HCT116 (cell line): ENCODE measurements around the gene EIPR1. TPM values are rescaled to one million over a fixed set of nuclear protein-coding genes. Genes with fewer than 3 reads are reported as not detected.

Experiments used
- ATAC-seq: fragments of 200-7000 bp; cut with Tn5 transposase; 2 replicates; pipeline ENCODE4 v1.9.1; 2020; ENCODE audit warnings: mild to moderate bottlenecking, moderate library complexity
- BruUV-seq: library from RNA; stranded (reverse); fragments of 400-500 nt; replicated peaks from 2 replicates; lab custom pipeline; 2021; lab: Mats Ljungman, UMichigan
- CTCF ChIA-PET: fragments of 300-600 bp; sonication (Branson Sonifier 250); formaldehyde crosslinking; loops from one replicate; lab custom pipeline; 2021; ENCODE audit warnings: antibody characterized with exemption; lab: Charles Lee
- POLR2A ChIA-PET: fragments of 300-600, 350-600 bp; sonication (Branson Sonifier 250); formaldehyde crosslinking; loops from one replicate; lab custom pipeline; 2021; ENCODE audit warnings: antibody characterized with exemption; lab: Charles Lee
- RAD21 ChIA-PET, 2 experiments: fragments of 300-600 bp; sonication (Branson Sonifier 250); formaldehyde crosslinking; loops; one replicate each; lab custom pipeline; 2023; ENCODE audit warnings: low total read pairs in 2 of 2; ENCODE audit not compliant: uncharacterized antibody in 2 of 2, unreplicated experiment in 2 of 2, low non-redundant PET in 1 of 2; lab: Charles Lee
- DNase-seq: peaks from one replicate; pipeline ENCODE4 v3.0.0-alpha.2; 2010; ENCODE audit warnings: low read depth, low spot score
- H2AFZ ChIP-seq: fragments of 200-600 bp; shearing (Covaris generic), sonication (generic); 2 replicates; pipeline ENCODE4 v1.6.1; 2017; ENCODE audit warnings: low read depth, mixed run types, mixed read lengths, antibody characterized with exemption, low read length; ENCODE audit not compliant: poor library complexity, severe bottlenecking
- H3K27ac ChIP-seq: 2 replicates; pipeline ENCODE4 v1.5.1; 2012; ENCODE audit warnings: low read depth, low read length
- H3K27me3 ChIP-seq: fragments of 200-600 bp; sonication (generic); 2 replicates; pipeline ENCODE4 v1.6.1; 2016; ENCODE audit warnings: mixed run types, low read length, mixed read lengths; ENCODE audit not compliant: insufficient read depth
- H3K36me3 ChIP-seq, 2 experiments: fragments of 200-500 bp in 1 of 2; fragments of 200-600 bp in 1 of 2; sonication (Bioruptor generic) in 1 of 2; sonication (generic) in 1 of 2; 2 replicates each; pipeline versions ENCODE4 v1.5.1 to v1.6.1; 2014 to 2016; ENCODE audit warnings: low read length in 2 of 2, inconsistent platforms in 1 of 2, mixed read lengths in 1 of 2, mixed run types in 1 of 2; ENCODE audit not compliant: insufficient read depth in 2 of 2, control insufficient read depth in 1 of 2
- H3K4me1 ChIP-seq, 2 experiments: fragments of 200-600 bp in 1 of 2; sonication (generic) in 1 of 2; 2 replicates each; pipeline versions ENCODE4 v1.5.1 to v1.6.1; 2012 to 2017; ENCODE audit warnings: low read length in 2 of 2, inconsistent platforms in 1 of 2, mild to moderate bottlenecking in 1 of 2, mixed read lengths in 1 of 2, mixed run types in 1 of 2, moderate library complexity in 1 of 2; ENCODE audit not compliant: insufficient read depth in 2 of 2, control insufficient read depth in 1 of 2
- H3K4me2 ChIP-seq: fragments of 200-600 bp; sonication (generic); 2 replicates; pipeline ENCODE4 v1.6.1; 2017; ENCODE audit warnings: mixed run types, low read length, mixed read lengths
- H3K4me3 ChIP-seq, 2 experiments: fragments of 200-600 bp in 1 of 2; sonication (generic) in 1 of 2; replicated peaks in 1 of 2; 2 replicates each; pipeline ENCODE4 v1.5.1; 2011 to 2016; ENCODE audit warnings: low read length in 2 of 2, control low read depth in 1 of 2, low read depth in 1 of 2, mild to moderate bottlenecking in 1 of 2, mixed read lengths in 1 of 2, mixed run types in 1 of 2
- H3K79me2 ChIP-seq: fragments of 200-600 bp; sonication (generic); 2 replicates; pipeline ENCODE4 v1.6.1; 2017; ENCODE audit warnings: mild to moderate bottlenecking, mixed run types, low read length, moderate library complexity, mixed read lengths; ENCODE audit not compliant: insufficient read depth
- H3K9ac ChIP-seq: fragments of 200-600 bp; sonication (generic); 2 replicates; pipeline ENCODE4 v1.6.1; 2016; ENCODE audit warnings: low read length, mixed read lengths
- H3K9me2 ChIP-seq: fragments of 200-600 bp; sonication (generic), shearing (Covaris generic); 2 replicates; pipeline ENCODE4 v1.6.1; 2017; ENCODE audit warnings: mixed run types, mild to moderate bottlenecking, moderate library complexity; ENCODE audit not compliant: insufficient read depth
- H3K9me3 ChIP-seq, 2 experiments: fragments of 200-500 bp in 1 of 2; fragments of 200-600 bp in 1 of 2; sonication (Bioruptor generic) in 1 of 2; sonication (generic) in 1 of 2; 2 replicates each; pipeline ENCODE4 v1.6.1; 2014 to 2017; ENCODE audit warnings: low read length in 2 of 2, mixed read lengths in 2 of 2, inconsistent platforms in 1 of 2, low read depth in 1 of 2, mild to moderate bottlenecking in 1 of 2, mixed run types in 1 of 2, moderate library complexity in 1 of 2; ENCODE audit not compliant: control insufficient read depth in 1 of 2, insufficient read depth in 1 of 2
- H4K20me1 ChIP-seq: fragments of 200-600 bp; sonication (generic), shearing (Covaris generic); 2 replicates; pipeline ENCODE4 v1.6.1; 2017; ENCODE audit warnings: mixed run types, mild to moderate bottlenecking, moderate library complexity; ENCODE audit not compliant: insufficient read depth
- CEBPB ChIP-seq: IDR thresholded peaks from 2 replicates; pipeline ENCODE4 v1.6.1; 2012; ENCODE audit warnings: low read depth
- EGR1 ChIP-seq: IDR thresholded peaks from 2 replicates; pipeline ENCODE4 v1.6.1; 2012; ENCODE audit warnings: low read depth
- EZH2phosphoT487 ChIP-seq: fragments of 200-600 bp; IDR thresholded peaks from 2 replicates; pipeline ENCODE4 v1.6.1; 2018; ENCODE audit warnings: antibody characterized with exemption, borderline replicate concordance
- JUND ChIP-seq: IDR thresholded peaks from 2 replicates; pipeline ENCODE4 v1.6.1; 2012
- POLR2A ChIP-seq: IDR thresholded peaks from 2 replicates; pipeline ENCODE4 v1.7.0; 2011; ENCODE audit warnings: borderline replicate concordance; ENCODE audit not compliant: insufficient read depth, insufficient read length; ENCODE audit errors: extremely low read depth
- POLR2AphosphoS5 ChIP-seq: IDR thresholded peaks from 2 replicates; pipeline ENCODE4 v1.6.1; 2011; ENCODE audit warnings: mild to moderate bottlenecking, low read depth, low read length, moderate library complexity
- RAD21 ChIP-seq: IDR thresholded peaks from 2 replicates; pipeline ENCODE4 v1.6.1; 2012; ENCODE audit warnings: low read depth, mild to moderate bottlenecking
- SRF ChIP-seq: IDR thresholded peaks from 2 replicates; pipeline ENCODE4 v1.6.1; 2012; ENCODE audit warnings: low read depth
- TCF7L2 ChIP-seq: IDR thresholded peaks from 2 replicates; pipeline ENCODE4 v1.7.0; 2011; ENCODE audit warnings: borderline replicate concordance, inconsistent platforms; ENCODE audit not compliant: insufficient read depth, insufficient read length; ENCODE audit errors: extremely low read depth
- YY1 ChIP-seq: IDR thresholded peaks from 2 replicates; pipeline ENCODE4 v1.6.1; 2011; ENCODE audit warnings: low read length, low read depth, moderate library complexity, mild to moderate bottlenecking; ENCODE audit not compliant: insufficient replicate concordance; ENCODE audit errors: extremely low read depth
- intact Hi-C: fragments of 100-400 bp; cut with micrococcal nuclease; formaldehyde crosslinking; loops from 2 replicates; pipeline ENCODE4 v1.10.0; 2022
- total RNA-seq: library from RNA; stranded (reverse); gene quantifications from one replicate; pipeline ENCODE4 v1.2.1, GENCODE V29; 2021; ENCODE audit not compliant: unreplicated experiment

The EIPR1 gene
- total RNA-seq, 1 experiment from 2014 or later = 36.9 TPM

GRCh38 chr2:3403587-3404334 lies 26.1 kb upstream of the EIPR1 start:
- ChIA-PET POLR2A (no interaction called here), CTCF (interaction anchor here (1.5 kb wide), 1 partner anchor 19 kb away, joined by 3 read pairs; no protein-coding TSS in a partner anchor), RAD21 (no interaction called here)
- no peak overlapping the region for H2AFZ ChIP-seq
- TF ChIP-seq YY1 (no peak), TCF7L2 (no peak), CEBPB (no peak), POLR2AphosphoS5 (no peak), SRF (no peak), RAD21 (no peak), POLR2A (no peak), EZH2phosphoT487 (no peak)
- no peaks in the 10 kb centered on the region for H3K9me3 ChIP-seq
- peaks cover 5 to 8% of the 10 kb centered on the region in 2 experiments; a peak in 3 of 4 replicates for H3K36me3 ChIP-seq
- H3K27ac ChIP-seq = no peak overlapping the region
- peaks cover 13% of the 10 kb centered on the region; the same call in 1 of the 2 replicates for H3K79me2 ChIP-seq
- BruUV-seq = TSS peak; percentile 19
- H3K27me3 ChIP-seq = no peaks in the 10 kb centered on the region
- DNase-seq (no peak), ATAC-seq (no peak)
- no peak overlapping the region for H3K4me3 ChIP-seq
- no peak overlapping the region for H3K9ac ChIP-seq
- no peaks in the 10 kb centered on the region for H4K20me1 ChIP-seq
- H3K4me2 ChIP-seq = no peak overlapping the region
- no peaks in the 10 kb centered on the region for H3K4me1 ChIP-seq
- H3K9me2 ChIP-seq = no peaks in the 10 kb centered on the region
- intact Hi-C loops = no loop called here

- Histone ChIP-seq H3K79me2 (peaks cover 19% of the 10 kb centered on the region), H3K4me1 (no peaks in the 10 kb centered on the region), H3K4me3 (no peak overlapping the region), H4K20me1 (no peaks in the 10 kb centered on the region)
- RAD21 ChIA-PET = no interaction called here
- ATAC-seq = no peak
- no peak for TF ChIP-seq POLR2A
- TF ChIP-seq RAD21 = no peak
- no peak for TF ChIP-seq JUND
- no peak for TF ChIP-seq EGR1
- TF ChIP-seq, all 23 proteins: peak for 0
- H2AFZ ChIP-seq = no peak overlapping the region
- H3K27ac ChIP-seq = no peak overlapping the region
- no peaks in the 10 kb centered on the region for H3K9me2 ChIP-seq
- ChIA-PET POLR2A (no interaction called here), CTCF (no interaction called here)
- DNase-seq = no peak
- peaks cover 5 to 14% of the 10 kb centered on the region in 2 experiments; a peak in 3 of 4 replicates for H3K36me3 ChIP-seq
- peaks cover 0 to 18% of the 10 kb centered on the region in 2 experiments; a peak in 3 of 4 replicates for H3K9me3 ChIP-seq
- no peak overlapping the region for H3K9ac ChIP-seq
- intact Hi-C loops = no loop called here
- no peak overlapping the region for H3K4me2 ChIP-seq
- no TSS peak for BruUV-seq
- H3K27me3 ChIP-seq = no peaks in the 10 kb centered on the region
Measured at GRCh38 chr2:3399829-3400228, 22.2 kb upstream of the EIPR1 start.
